ENCODE measurements around the gene ZBTB7B.

The ZBTB7B gene

GRCh38 chr1:155002464-155003226 lies at the start of gene ZBTB7B:
TSS of gene ZBTB7B (plus strand) at chr1:155002802. CDS start at chr1:155014661, 11,859 bp downstream.
- DNase-seq (ENCODE audit: low read depth in 2 of 2) = no peak

- no peak for DNase-seq (ENCODE audit: low read depth in 2 of 2)
Measured at GRCh38 chr1:154953611-154954038, 49.0 kb upstream of the ZBTB7B start.

GRCh38 chr1:154954541-154954940 lies 48.1 kb upstream of the ZBTB7B start:
- no peak for DNase-seq (ENCODE audit: low read depth in 2 of 2)

GRCh38 chr1:154955039-154955717 lies 47.4 kb upstream of the ZBTB7B start:
- DNase-seq (ENCODE audit: low read depth in 2 of 2) = peak; percentile 68

GRCh38 chr1:154955718-154956543 lies 46.7 kb upstream of the ZBTB7B start, which contains the start of gene PBXIP1:
TSS of gene PBXIP1 (minus strand) at chr1:154956099. CDS start at chr1:154953721, 2,378 bp downstream.
- peak; percentile 55 to 70 for DNase-seq (ENCODE audit: low read depth in 2 of 2)

- no peak for DNase-seq (ENCODE audit: low read depth in 2 of 2)
Measured at GRCh38 chr1:154956544-154956941, 46.1 kb upstream of the ZBTB7B start.

- no peak for DNase-seq (ENCODE audit: low read depth in 2 of 2)
Measured at GRCh38 chr1:154957091-154957657, 45.4 kb upstream of the ZBTB7B start.

- DNase-seq (ENCODE audit: low read depth in 2 of 2) = no peak
Measured at GRCh38 chr1:154958036-154958435, 44.6 kb upstream of the ZBTB7B start.

GRCh38 chr1:154958681-154959425 lies 43.7 kb upstream of the ZBTB7B start:
- DNase-seq (ENCODE audit: low read depth in 2 of 2) = no peak

GRCh38 chr1:154959426-154959780 lies 43.2 kb upstream of the ZBTB7B start:
- no peak for DNase-seq (ENCODE audit: low read depth in 2 of 2)

GRCh38 chr1:154960446-154961136 lies 42.0 kb upstream of the ZBTB7B start:
- no peak for DNase-seq (ENCODE audit: low read depth in 2 of 2)

- DNase-seq (ENCODE audit: low read depth in 2 of 2) = peak; percentile 78 to 81
Measured at GRCh38 chr1:154961207-154962155, 41.1 kb upstream of the ZBTB7B start, which contains the start of gene PYGO2. TSS of gene PYGO2 (minus strand) at chr1:154961782. CDS start at chr1:154961576, 206 bp downstream.

- DNase-seq (ENCODE audit: low read depth in 2 of 2) = no peak
Measured at GRCh38 chr1:154962156-154962749, 40.3 kb upstream of the ZBTB7B start.

GRCh38 chr1:154962795-154963330 lies 39.7 kb upstream of the ZBTB7B start:
- DNase-seq (ENCODE audit: low read depth in 2 of 2) = no peak

- DNase-seq (ENCODE audit: low read depth in 2 of 2) = no peak
Measured at GRCh38 chr1:154963643-154964042, 39.0 kb upstream of the ZBTB7B start.

GRCh38 chr1:154964359-154964758 lies 38.2 kb upstream of the ZBTB7B start:
- DNase-seq (ENCODE audit: low read depth in 2 of 2) = no peak

- DNase-seq (ENCODE audit: low read depth in 2 of 2) = no peak
Measured at GRCh38 chr1:154966111-154966510, 36.5 kb upstream of the ZBTB7B start.

- no peak for DNase-seq (ENCODE audit: low read depth in 2 of 2)
Measured at GRCh38 chr1:154967331-154967950, 35.2 kb upstream of the ZBTB7B start.
